HG03139 (cell line): Measurements from ENCODE around the gene PPP1R1B.

Experiments
- ATAC-seq: cut with Tn5 transposase; IDR thresholded peaks from one replicate; pipeline ENCODE4 v1.9.1; 2021; ENCODE audit not compliant: unreplicated experiment

Gene PPP1R1B

GRCh38 chr17:39614545-39615157, 12.1 kb upstream of the PPP1R1B start:
- ATAC-seq = no peak

GRCh38 chr17:39615434-39615833, 11.3 kb upstream of the PPP1R1B start:
- ATAC-seq = no peak

GRCh38 chr17:39617100-39617445, 9.7 kb upstream of the PPP1R1B start:
- ATAC-seq = no peak

- ATAC-seq = no peak
These were observed 9.1 kb upstream of the PPP1R1B start for GRCh38 chr17:39617446-39618245.

- no peak for ATAC-seq
These were observed 8.4 kb upstream of the PPP1R1B start for GRCh38 chr17:39618246-39618913.

- no peak for ATAC-seq
These were observed 7.6 kb upstream of the PPP1R1B start for GRCh38 chr17:39618956-39619785.

GRCh38 chr17:39619786-39620101, 7.0 kb upstream of the PPP1R1B start:
- ATAC-seq = no peak

GRCh38 chr17:39621523-39622379, 5.0 kb upstream of the PPP1R1B start:
- no peak for ATAC-seq

GRCh38 chr17:39622380-39623006, 4.3 kb upstream of the PPP1R1B start:
- no peak for ATAC-seq

GRCh38 chr17:39623356-39623950, 3.3 kb upstream of the PPP1R1B start:
- no peak for ATAC-seq

GRCh38 chr17:39624313-39624712, 2.4 kb upstream of the PPP1R1B start:
- no peak for ATAC-seq

- ATAC-seq = no peak
These were observed 1.5 kb upstream of the PPP1R1B start for GRCh38 chr17:39625198-39625785.

- ATAC-seq = no peak
These were observed 427 bp downstream of the PPP1R1B start for GRCh38 chr17:39627047-39627711.

- no peak for ATAC-seq
These were observed 1.2 kb downstream of the PPP1R1B start for GRCh38 chr17:39627712-39628516.

- ATAC-seq = no peak
These were observed 2.1 kb downstream of the PPP1R1B start for GRCh38 chr17:39628655-39629493.

- ATAC-seq = no peak
These were observed 2.7 kb downstream of the PPP1R1B start for GRCh38 chr17:39629494-39629880.

GRCh38 chr17:39629898-39630297, 3.1 kb downstream of the PPP1R1B start:
- ATAC-seq = no peak
